GOT3 (cell line): ENCODE data around the gene ALPK3.

Experiments used
- DNase-seq: peaks from one replicate; lab custom pipeline; 2025; ENCODE audit warnings: mixed read lengths; lab: John Stamatoyannopoulos, UW

Gene ALPK3

DNA sequence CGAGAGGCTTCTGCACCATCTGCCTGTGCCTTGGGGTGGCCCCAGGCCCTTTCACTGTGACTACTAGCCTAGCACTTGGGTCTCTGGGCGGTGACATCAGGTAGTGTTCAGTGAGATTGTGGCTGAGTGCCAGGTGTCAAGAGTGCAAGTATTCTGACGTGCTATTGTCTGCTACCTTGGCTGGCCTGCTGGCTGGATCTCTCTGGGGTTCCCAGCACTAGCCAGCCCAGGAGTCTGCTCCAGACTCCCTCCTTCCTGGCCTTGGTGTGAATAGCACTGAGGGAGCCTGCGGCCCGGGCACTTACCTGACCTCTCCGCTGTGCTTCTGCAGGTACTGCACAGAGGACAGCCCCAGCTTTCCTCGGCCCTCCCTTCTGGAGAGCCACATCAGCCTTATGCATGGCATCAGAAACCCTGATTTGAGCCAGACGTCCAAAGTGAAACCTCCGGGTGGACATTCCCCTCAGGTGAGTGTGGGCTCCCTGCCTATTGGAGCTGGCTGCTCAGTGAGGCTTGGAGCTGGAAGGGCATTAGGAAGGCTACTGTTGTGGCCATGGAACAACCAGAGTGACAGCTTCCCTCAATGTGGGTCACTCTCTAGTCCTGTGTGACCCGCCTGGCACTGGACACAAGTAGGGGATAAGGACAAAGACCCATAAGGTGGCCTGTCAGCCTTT lies 17.5 kb upstream of the ALPK3 start:
- no peak for DNase-seq

DNA sequence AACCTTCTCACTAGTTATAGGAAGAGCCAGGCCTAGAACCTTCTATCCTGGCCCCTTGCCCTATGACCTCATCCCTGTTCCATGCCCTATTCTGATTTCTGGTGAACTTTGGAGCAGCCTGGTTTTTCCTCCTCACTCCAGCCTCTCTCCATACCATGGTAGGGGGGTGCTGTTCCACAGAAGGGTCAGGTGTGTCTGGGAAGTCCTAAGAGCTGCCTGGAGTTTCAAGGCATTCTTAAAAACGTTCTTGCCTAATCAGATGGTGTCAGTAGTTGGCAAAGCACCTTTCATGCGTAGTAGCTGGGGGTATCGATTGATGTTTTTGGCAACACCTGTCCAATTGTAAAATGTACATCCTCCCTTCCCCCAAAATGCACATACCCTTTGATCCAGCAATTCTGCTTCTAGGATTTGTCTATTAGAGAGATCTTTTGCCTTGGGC lies 16.8 kb upstream of the ALPK3 start:
- DNase-seq, result no peak

DNA sequence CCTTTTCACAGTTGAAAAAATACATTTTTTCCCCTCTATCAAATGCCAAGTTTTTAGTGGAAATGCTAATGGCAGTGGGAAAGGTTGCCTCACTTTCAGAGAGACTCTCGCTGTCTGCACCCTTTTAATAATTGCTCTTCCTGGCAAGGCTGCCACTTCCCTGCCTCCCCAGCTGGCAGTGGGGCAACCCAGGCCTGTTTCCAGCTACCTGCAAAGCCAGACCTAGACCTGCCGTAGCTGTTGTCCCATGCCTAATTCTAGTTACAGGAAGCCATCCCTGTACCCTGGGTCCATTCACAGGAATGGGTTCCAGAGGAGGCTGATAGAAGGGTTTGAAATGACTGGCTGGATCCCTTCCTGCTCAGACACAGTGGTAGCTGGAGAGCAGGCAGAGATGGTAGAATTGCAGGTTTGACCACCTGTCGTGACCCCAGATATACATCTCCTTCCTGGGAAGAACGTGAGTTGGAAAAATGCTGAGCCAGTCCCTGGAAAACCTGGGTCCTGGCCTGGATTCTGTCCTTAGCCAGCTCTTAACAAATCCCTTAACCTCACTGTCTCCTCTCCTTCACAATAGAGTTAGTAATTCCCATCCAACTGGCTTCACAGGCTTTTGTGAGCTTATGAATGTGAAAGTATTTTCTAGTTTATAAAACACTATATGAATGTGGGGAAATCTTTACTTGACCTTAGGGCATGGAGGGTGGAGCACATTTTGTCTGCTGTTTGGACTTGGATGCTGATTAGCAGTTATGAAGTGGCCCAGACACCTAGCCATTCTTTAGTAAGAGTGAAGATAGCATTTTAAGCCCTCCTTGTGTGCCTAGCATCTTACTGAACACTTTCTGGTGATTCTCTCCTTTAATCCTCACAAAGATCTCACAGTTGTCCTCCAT lies 12.9 kb upstream of the ALPK3 start:
- no peak for DNase-seq

DNA sequence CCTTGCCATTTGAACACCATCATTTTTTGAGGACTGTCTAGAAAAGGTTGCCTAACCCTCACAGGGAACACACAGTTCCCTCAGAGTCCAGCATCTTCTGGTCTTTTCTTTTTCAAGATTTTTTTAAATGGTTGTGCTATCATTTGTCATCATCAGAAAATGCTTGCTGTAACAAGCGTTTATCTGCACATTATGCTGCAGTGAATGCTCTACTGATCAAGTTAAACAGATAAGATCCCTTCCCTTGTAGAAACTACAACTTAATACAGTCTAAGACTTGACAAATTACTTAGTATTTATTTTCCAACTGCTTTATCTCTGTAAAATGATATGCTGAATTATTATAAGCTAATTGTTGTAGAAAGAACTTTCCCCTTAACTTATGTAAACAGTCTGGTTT lies 11.9 kb upstream of the ALPK3 start:
- no peak for DNase-seq

DNA sequence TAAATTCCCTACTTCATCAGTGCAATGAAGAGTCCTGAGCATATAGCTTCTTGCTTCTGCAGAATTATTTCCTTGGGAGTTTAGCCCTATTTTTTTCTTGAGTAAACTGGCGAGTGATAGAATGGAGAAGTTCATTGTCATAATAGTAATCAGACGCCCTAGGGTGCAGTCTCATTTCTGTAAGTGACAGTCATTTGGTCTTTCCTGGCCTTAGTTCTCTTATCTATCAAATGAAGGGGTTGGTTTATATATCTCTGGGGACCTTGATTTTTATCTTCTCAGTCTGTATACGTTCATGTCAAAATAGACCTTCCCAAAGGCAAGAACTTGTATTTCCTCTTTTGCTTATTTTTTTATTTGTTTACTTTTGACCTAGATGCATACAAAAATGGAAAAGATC lies 9.9 kb upstream of the ALPK3 start:
- DNase-seq, result no peak

DNA sequence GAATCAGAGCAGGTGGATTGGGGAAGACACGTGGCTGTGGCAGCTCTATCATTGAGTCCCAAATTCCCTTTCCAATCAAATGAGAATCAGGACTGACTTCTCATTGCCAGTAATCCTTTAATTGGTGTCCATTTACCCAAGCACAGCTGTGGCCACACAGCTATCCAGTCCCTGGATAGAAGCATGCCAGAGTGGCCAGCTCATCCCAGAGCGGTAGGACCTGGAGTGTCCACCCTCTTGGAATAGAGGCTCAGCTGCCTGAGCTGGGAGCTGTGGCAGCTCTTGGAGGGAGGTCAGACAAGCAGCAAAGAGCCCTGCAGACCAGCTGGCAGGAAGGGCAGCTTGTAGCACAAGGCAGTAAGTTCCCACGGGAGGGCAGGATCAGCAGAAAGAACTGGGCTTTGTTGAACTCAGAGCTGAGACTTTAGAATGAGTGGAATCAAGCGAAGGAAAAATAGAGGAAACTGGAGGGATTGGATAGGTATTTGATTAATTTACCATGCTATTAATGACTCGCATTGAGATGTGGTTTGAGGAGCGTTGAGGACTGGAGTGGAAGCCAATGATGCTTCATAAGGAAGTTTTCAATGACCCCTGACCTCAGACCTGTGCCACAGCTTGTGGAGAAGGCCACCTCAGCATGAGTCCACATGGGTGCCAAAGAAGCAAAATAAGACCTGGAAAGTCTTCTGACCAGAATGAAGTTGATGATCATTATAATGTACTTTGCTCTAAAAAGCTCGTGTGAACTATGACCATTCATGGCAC lies 6.9 kb upstream of the ALPK3 start:
- DNase-seq, result no peak

DNA sequence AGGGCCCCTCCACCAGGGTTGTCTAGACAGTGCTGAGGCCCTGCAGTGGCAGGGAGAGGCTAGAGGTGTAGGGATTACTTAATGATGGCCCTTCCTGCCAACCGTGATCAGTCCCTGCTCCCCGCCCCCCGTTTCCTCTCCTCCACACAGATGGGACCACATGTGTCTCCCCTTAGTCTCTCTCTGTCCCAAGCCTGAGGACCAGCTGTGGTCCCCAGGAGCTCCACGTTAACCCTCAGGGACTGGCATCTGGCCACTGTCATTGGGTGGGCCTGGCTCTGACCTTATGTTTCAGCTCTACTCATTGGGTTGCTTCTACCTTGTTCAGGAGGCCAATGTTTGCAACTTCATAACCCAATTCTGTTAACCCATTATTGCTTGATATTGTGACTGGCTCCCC lies 6.0 kb upstream of the ALPK3 start:
- no peak for DNase-seq

DNA sequence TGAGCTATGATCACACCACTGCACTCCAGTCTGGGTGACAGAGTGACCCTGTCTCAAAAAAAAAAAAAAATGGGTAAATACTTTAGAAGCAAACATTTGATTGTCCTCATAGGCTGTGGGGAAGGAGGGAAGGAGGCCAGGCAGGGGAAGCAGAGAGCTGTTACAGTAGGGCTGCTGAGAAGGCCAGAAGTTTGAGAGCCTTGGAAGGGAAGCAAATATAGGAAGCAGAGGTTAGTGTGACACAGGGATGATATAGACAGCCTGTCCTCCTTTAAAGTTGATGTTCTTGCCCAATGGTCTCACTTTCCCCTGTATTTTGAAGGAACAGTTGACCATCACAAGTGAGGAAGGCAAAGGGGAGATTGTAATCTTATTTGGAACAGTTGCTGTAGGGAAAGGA lies 5.3 kb upstream of the ALPK3 start:
- DNase-seq, result no peak

DNA sequence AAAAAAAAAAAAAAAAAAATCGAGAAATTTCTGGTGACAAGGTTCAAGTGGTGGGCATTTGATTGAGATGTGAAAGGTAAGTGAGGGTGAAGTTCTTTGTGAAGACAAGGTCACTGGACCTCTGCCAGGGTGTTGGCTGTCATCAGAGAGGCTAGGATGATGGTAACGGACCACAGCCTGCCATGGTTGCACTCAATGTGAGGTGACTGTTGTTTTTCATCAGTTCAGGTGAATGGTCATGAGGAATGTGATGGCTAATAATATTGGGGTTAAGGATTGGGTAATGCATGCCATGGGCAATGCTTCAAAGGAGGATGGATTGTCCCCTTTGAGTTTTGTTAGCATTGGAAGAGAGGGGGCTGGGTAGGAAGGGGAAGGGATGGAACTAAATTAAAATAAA lies 4.3 kb upstream of the ALPK3 start:
- DNase-seq, result no peak

DNA sequence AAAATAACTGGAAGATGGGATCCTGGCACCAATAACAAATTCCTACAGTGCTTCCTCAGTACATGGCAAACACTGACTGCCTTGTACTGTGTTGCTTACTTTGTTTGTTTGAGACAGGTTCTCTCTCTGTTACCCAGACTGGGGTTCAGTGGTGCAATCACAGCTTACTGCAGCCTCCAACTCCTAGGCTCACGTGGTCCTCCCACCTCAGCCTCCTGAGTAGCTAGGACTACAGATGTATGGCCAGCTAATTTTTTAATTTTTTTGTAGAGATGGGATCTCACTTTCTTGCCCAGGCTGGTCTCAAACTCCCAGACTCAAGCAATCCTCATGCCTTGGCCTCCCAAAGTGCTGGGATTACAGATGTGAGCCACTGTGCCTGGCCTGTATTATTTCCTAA lies 3.7 kb upstream of the ALPK3 start:
- DNase-seq, result no peak

DNA sequence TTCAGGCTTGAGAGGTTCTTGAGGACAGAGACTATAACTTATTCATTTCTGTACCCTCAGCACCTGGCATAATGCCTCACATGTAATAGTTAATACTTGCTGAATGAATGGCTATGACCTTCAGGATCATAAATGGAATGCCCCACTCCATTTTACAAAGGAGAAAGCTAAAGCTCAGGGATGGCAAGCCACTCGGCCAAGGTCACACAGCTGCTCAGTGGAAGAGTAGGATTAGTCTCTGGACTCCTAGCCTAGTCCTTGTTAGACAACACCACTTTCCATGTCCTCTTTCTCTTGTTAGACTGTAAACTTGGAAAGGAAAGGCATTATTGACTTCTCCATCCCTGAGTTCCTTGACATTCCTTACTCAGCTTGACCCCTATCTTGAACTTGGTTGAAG lies 3.2 kb upstream of the ALPK3 start:
- no peak for DNase-seq

DNA sequence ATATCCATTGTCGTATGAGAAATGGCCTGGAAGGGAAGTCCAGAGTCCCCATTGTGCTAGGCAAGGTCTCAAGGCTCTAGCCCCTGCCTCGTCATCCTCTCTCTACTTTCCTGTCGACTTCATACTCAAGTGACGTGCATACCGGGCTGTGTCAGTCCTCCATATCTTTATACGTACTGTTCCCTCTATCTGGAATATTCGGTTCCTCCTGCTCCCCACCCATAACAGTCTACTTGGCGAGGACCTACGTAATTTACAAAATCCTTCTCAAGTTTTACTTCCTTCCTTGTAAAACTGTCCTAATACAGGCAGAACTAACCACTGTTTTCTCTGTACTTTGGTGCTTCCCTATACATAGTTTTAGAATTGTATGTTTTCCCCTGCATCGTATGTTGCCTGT lies 2.2 kb upstream of the ALPK3 start:
- no peak for DNase-seq

DNA sequence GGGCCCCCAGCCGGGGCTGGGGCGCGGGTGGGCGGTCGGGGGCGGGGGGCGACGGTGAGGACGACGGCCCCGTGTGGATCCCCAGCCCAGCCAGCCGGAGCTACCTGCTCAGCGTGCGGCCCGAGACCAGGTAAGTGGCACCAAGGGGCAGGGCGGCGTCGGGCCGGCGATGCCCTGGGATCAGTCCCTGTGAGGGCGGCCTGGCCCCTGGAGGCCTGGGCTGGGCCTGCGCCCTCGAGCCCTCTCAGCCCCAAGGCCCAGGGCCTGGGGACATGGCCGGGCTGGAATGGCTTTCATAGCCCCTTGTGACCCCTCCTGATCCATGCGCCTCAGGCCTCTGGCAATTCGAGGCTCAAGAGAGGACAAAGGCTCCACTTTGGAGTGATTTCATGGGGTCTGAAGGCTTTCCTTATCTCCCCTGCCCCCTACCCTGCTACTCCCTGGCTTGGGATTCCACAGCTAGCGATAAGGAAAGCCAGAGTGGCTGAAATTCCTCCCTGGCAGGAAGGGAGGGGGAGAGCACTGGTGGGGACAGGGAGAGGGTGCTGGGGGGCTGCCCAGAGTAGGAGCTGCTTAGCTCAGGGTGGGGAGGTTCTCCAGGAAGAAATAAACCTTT lies 418 bp downstream of the ALPK3 start:
- no peak for DNase-seq

DNA sequence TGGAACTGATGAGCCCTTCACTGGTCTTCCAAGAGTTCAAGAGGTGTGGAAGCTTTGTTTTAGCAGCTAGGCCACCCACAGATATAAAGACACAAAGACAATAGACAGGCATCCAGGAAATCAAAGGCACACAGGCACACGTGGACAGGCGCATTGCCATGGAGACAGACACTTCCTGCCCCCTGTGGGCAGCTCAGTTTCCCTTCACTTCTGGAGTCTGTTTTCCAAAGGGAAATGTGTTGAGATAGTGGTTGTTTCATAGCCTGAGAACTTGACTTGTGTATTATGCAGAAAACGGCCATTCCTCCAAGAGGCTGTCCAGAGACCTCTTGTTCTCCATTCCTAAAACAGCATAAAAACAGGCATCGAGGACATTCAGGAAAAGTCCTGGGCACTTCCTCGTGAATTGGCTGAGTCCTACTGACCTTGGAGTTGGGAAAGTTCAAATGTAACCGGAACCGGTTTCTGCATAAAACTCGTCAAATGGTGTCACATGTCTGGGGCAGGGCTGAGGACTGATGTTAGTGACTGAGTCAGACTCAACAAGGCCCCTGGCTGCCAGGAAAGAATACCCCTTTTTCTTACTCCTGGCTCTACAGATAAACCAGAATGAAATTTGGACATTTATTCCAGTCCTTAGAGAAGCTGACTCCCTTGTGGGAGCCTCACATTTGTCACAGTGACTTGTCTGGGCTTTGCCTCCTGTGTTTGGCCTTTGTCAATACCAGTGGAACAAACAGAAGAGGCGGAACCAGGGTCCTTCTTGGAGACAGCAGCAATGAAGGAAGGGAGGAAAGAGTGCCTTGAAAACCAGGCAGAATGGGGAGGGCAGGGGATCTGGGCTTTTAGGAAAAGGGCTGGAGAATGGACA lies 1.3 kb downstream of the ALPK3 start:
- no peak for DNase-seq

DNA sequence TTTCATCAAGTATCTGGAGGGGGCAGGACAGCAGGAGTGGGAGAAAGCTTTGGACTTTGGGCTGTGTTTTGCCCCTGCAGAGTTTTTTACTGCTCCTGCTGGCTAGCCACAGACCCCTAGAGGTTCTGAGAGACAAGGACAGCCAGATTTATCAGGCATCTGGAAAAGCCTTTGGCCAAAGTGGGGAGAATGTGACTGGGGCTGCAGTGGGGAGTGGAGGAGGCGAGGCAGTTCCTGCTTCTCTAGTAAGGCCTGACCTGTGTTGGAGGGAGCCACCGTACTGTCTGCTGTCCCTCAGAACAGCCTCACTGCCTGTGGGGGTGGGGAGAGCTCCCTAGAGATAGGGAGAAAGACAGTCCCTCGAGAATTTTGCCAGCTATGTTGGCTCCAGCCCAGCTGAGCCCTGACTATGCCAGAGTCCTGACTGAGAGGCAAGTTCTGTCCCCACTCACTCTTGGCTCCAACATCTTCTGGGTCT lies 2.2 kb downstream of the ALPK3 start:
- no peak for DNase-seq

DNA sequence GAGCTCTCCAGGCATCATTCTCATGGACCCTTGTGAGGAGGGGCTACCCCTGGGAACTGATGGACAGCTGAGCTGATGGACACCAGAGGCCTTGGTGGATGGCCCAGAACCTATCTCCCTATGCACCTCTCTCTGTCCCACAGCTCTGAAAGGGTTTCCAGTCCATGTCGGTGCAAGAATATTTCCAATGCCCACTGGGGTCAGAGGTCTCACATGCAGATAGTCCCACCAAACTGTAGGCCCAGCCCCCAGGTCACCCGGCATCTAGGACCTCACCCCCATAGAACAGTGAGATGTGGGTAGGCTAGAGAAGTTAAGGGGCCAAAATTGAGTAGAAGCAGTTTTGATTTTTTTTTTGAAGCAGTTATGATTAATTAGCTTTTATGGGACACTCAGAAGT lies 2.6 kb downstream of the ALPK3 start:
- DNase-seq, result no peak

DNA sequence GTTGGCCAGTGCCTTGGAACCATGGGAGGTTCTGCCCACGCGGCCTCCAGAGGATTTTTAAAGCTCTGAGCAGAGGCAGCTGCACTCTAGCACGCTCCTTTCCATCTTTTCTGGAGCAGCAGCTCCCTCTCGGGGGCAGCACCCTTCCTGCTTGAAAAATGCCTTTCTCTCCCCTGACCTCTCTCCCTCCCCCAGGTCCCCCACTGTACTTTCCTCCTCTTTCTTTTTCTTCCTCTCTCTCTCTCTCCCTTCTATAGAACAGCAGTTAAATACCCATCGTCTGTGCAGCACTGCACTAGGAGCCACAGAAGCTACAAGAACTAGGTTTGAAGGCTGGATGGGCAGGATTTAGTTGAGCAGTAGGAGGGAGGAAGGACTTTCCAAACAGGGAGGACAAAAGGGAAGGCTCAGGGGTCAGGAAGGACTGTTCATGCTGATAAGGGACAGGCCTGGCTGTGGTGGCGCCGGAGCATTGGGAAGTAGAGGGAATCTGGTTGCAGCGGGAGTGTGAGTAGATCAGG lies 4.4 kb downstream of the ALPK3 start:
- no peak for DNase-seq

DNA sequence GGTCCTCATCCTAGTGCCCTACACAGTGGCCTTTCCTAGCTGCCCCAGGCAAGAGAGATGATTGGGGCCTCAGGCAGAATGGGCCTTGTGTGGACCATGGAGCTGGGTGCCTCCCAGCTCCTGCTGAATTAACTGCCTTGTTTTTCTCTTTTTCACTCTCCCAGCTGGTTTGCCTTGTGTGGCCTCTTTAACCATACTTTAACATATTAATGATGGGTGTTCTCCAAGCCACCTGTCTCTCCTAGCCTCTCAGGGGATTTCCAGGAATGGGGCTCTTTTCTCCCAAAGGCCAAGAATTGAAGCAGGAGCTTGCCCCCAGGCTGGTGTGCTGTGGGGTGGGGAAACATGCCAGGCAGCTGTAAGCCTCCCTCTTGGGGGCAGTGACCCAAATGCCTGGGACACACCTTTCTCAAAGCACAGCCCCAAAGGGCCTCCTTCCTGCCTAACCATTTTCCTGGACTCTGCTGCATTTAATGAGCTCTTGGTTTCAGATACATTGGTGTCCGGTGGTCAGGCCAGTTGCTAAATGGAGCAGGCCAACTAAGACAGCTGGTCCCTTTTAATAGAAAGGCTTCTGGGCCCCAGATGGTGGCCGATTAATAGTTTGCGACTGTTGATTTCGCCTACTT lies 5.6 kb downstream of the ALPK3 start:
- DNase-seq, result no peak

DNA sequence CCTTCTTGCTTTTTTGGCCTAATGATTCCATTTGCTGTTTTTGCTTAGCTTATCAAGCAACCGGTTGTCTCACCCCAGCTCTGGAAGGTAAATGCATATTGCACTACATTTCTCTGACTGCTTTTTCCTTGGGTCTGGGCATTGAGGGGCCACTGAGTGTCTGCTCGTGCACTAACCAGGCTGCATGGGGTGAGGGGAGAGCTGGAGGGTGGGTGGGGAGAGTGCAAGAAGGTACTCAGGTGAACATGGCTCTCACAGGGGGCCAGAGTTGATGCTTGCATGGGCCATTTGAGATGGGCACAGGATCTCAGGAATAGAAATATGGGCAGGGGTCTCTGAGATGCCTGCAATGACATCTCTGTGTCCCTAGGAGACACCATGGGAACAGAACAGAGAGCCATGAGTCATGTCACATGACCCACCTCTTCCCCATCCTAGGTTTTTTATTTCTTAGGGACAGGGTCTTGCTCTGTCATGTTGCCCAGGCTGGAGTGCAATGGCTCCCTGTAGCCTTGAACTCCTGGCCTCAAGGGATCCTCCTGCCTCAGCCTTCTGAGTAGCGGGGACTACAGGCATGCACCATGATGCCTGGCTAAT lies 6.2 kb downstream of the ALPK3 start:
- DNase-seq, result no peak
